H1 (cell line): Measurements from ENCODE around the gene NXPH2. TPM values are rescaled to one million over a fixed set of nuclear protein-coding genes. Genes with fewer than 3 reads are reported as not detected.

ENCODE experiments used
- CTCF ChIA-PET: fragments of 300-600 bp; sonication (Branson Sonifier 250); formaldehyde crosslinking; loops from one replicate; lab custom pipeline; 2021; ENCODE audit not compliant: partially characterized antibody; lab: Charles Lee
- POLR2A ChIA-PET: fragments of 300-600 bp; sonication (Branson Sonifier 250); formaldehyde crosslinking; loops from one replicate; lab custom pipeline; 2021; ENCODE audit warnings: inconsistent platforms; ENCODE audit not compliant: partially characterized antibody; lab: Charles Lee
- DNase-seq, 2 experiments: peaks; one replicate each; pipeline versions ENCODE4 v3.0.0 to v3.0.0-alpha.2; 2010 to 2022; ENCODE audit warnings: low spot score in 2 of 2, low read depth in 1 of 2, mixed read lengths in 1 of 2
- FAIRE-seq: peaks from 2 replicates; lab custom pipeline; 2011; peaks lifted over from hg19 to GRCh38; lab: Jason Lieb, UNC
- H2AFZ ChIP-seq: 2 replicates; pipeline ENCODE4 v1.8.1; 2012; ENCODE audit warnings: low read length, inconsistent platforms
- H2AK5ac ChIP-seq: 2 replicates; pipeline ENCODE4 v1.6.1; 2013; ENCODE audit warnings: low read depth, low read length
- H2BK120ac ChIP-seq: replicated peaks from 2 replicates; pipeline ENCODE3; 2013; ENCODE audit warnings: low read depth, low read length, inconsistent platforms
- H2BK12ac ChIP-seq: 2 replicates; pipeline ENCODE4 v1.6.1; 2013; ENCODE audit warnings: low read depth, low read length
- H2BK15ac ChIP-seq: 2 replicates; pipeline ENCODE4 v1.6.1; 2013; ENCODE audit warnings: low read length
- H2BK20ac ChIP-seq: 2 replicates; pipeline ENCODE4 v1.6.1; 2013; ENCODE audit warnings: low read length
- H2BK5ac ChIP-seq: 2 replicates; pipeline ENCODE4 v1.6.1; 2013; ENCODE audit warnings: low read depth, low read length
- H3K14ac ChIP-seq: 2 replicates; pipeline ENCODE4 v1.6.1; 2013; ENCODE audit warnings: inconsistent platforms; ENCODE audit not compliant: insufficient read length
- H3K18ac ChIP-seq: 2 replicates; pipeline ENCODE4 v1.6.1; 2013; ENCODE audit warnings: low read length; ENCODE audit errors: extremely low read depth
- H3K23ac ChIP-seq: 2 replicates; pipeline ENCODE4 v1.6.1; 2013; ENCODE audit warnings: inconsistent platforms; ENCODE audit not compliant: insufficient read length
- H3K23me2 ChIP-seq: 2 replicates; pipeline ENCODE4 v1.6.1; 2013; ENCODE audit warnings: low read depth, low read length
- H3K27ac ChIP-seq: 2 replicates; pipeline ENCODE4 v1.6.1; 2011; ENCODE audit warnings: low read depth, low read length, inconsistent platforms
- H3K27me3 ChIP-seq, 4 experiments: replicated peaks in 1 of 4; 1 replicate in 1 of 4; 2 replicates in 3 of 4; pipeline versions ENCODE4 v1.6.1 to v1.8.1; 2011 to 2013; ENCODE audit warnings: low read length in 3 of 4, mild to moderate bottlenecking in 3 of 4, inconsistent platforms in 2 of 4, mixed read lengths in 2 of 4, moderate library complexity in 1 of 4; ENCODE audit not compliant: control insufficient read depth in 3 of 4, insufficient read depth in 3 of 4; ENCODE audit errors: extremely low read depth in 1 of 4
- H3K36me3 ChIP-seq, 4 experiments: 2 replicates each; pipeline versions ENCODE4 v1.6.1 to v1.8.1; 2011 to 2013; ENCODE audit warnings: mild to moderate bottlenecking in 4 of 4, low read length in 3 of 4, moderate library complexity in 2 of 4, control low read depth in 1 of 4, inconsistent platforms in 1 of 4; ENCODE audit not compliant: insufficient read depth in 4 of 4, control insufficient read depth in 2 of 4
- H3K4ac ChIP-seq: replicated peaks from 2 replicates; pipeline ENCODE3; 2013; ENCODE audit warnings: low read length, low read depth, mixed read lengths, inconsistent platforms; ENCODE audit not compliant: insufficient read length
- H3K4me1 ChIP-seq, 4 experiments: replicated peaks in 1 of 4; 1 replicate in 1 of 4; 2 replicates in 3 of 4; pipeline versions ENCODE4 v1.6.1 to v1.8.1; 2011 to 2013; ENCODE audit warnings: low read length in 3 of 4, inconsistent platforms in 2 of 4, mixed read lengths in 1 of 4; ENCODE audit not compliant: insufficient read depth in 4 of 4, control insufficient read depth in 3 of 4
- H3K4me2 ChIP-seq, 2 experiments: 2 replicates each; pipeline versions ENCODE4 v1.6.1 to v1.8.1; 2011 to 2013; ENCODE audit warnings: low read depth in 2 of 2, low read length in 2 of 2, control low read depth in 1 of 2, inconsistent platforms in 1 of 2, mild to moderate bottlenecking in 1 of 2; ENCODE audit not compliant: insufficient read depth in 1 of 2
- H3K4me3 ChIP-seq, 4 experiments: fragments of 200-600, 300-600 bp in 1 of 4; sonication (generic), shearing (Covaris generic), sonication (Bioruptor Twin) in 1 of 4; 2 replicates each; pipeline versions ENCODE4 v1.5.1 to v1.8.1; 2011 to 2016; ENCODE audit warnings: low read length in 4 of 4, low read depth in 3 of 4, control low read depth in 2 of 4, inconsistent platforms in 2 of 4, mild to moderate bottlenecking in 2 of 4, mixed read lengths in 1 of 4, moderate library complexity in 1 of 4; ENCODE audit not compliant: insufficient read depth in 2 of 4; ENCODE audit errors: extremely low read depth in 1 of 4
- H3K56ac ChIP-seq: replicated peaks from 2 replicates; pipeline ENCODE3; 2013; ENCODE audit warnings: low read depth, mild to moderate bottlenecking, mixed read lengths, low read length, inconsistent platforms; ENCODE audit not compliant: insufficient read length
- H3K79me1 ChIP-seq: 2 replicates; pipeline ENCODE4 v1.6.1; 2013; ENCODE audit warnings: low read depth, low read length, control low read depth
- H3K79me2 ChIP-seq, 2 experiments: 2 replicates each; pipeline versions ENCODE4 v1.6.1 to v1.8.1; 2012 to 2013; ENCODE audit warnings: low read length in 2 of 2, mild to moderate bottlenecking in 2 of 2, inconsistent platforms in 1 of 2; ENCODE audit not compliant: insufficient read depth in 2 of 2, control insufficient read depth in 1 of 2
- H3K9ac ChIP-seq, 4 experiments: replicated peaks in 1 of 4; 1 replicate in 1 of 4; 2 replicates in 3 of 4; pipeline versions ENCODE4 v1.6.1 to v1.8.1; 2011 to 2013; ENCODE audit warnings: low read depth in 3 of 4, low read length in 3 of 4, control low read depth in 2 of 4, mild to moderate bottlenecking in 2 of 4, moderate library complexity in 2 of 4, inconsistent platforms in 1 of 4; ENCODE audit errors: extremely low read depth in 1 of 4
- H3K9me3 ChIP-seq, 2 experiments: 2 replicates each; pipeline versions ENCODE4 v1.6.1 to v1.8.1; 2012 to 2013; ENCODE audit warnings: mild to moderate bottlenecking in 2 of 2, moderate library complexity in 2 of 2, control low read depth in 1 of 2, inconsistent platforms in 1 of 2, low read depth in 1 of 2, low read length in 1 of 2, mixed read lengths in 1 of 2; ENCODE audit not compliant: insufficient read depth in 2 of 2
- H4K20me1 ChIP-seq, 2 experiments: replicated peaks in 1 of 2; 2 replicates each; pipeline versions ENCODE3 to v1.8.1; 2011 to 2013; ENCODE audit warnings: inconsistent platforms in 2 of 2, low read length in 2 of 2, mild to moderate bottlenecking in 1 of 2; ENCODE audit not compliant: insufficient read depth in 2 of 2, control insufficient read depth in 1 of 2
- H4K5ac ChIP-seq: 2 replicates; pipeline ENCODE4 v1.6.1; 2013; ENCODE audit warnings: low read length, low read depth, mixed read lengths, inconsistent platforms; ENCODE audit not compliant: insufficient read length
- H4K8ac ChIP-seq: 2 replicates; pipeline ENCODE4 v1.8.0; 2013; ENCODE audit warnings: mild to moderate bottlenecking, moderate library complexity, low read length, inconsistent platforms; ENCODE audit not compliant: insufficient read depth; ENCODE audit errors: extremely low read depth
- H4K91ac ChIP-seq: replicated peaks from 2 replicates; pipeline ENCODE3; 2013; ENCODE audit warnings: low read length, mixed read lengths, inconsistent platforms; ENCODE audit not compliant: insufficient read length
- EZH2 ChIP-seq: fragments of 200-600 bp; sonication (generic); IDR thresholded peaks from 2 replicates; pipeline ENCODE4 v1.7.1; 2012; ENCODE audit warnings: low read depth, mild to moderate bottlenecking, moderate library complexity, low read length, inconsistent platforms; ENCODE audit not compliant: severe bottlenecking
- PHF8 ChIP-seq: fragments of 200-600 bp; sonication (generic); conservative IDR thresholded peaks from 2 replicates; pipeline ENCODE4 v1.7.1; 2012; ENCODE audit warnings: low read depth, mild to moderate bottlenecking, inconsistent platforms, low read length, moderate library complexity
- TAF7 ChIP-seq: optimal IDR thresholded peaks from 2 replicates; pipeline ENCODE3; 2011; ENCODE audit warnings: low read depth, mild to moderate bottlenecking, inconsistent platforms, low read length, moderate library complexity, borderline replicate concordance
- WGBS, 2 experiments: shearing (Covaris generic) in 1 of 2; methylation state at CpG; one replicate each; pipeline versions ENCODE4 v1.1.6 to v1.1.7; 2013 to 2015; ENCODE audit warnings: low lambda C conversion rate in 2 of 2, mixed read lengths in 2 of 2, inconsistent platforms in 1 of 2, low coverage in 1 of 2, missing lambda C conversion rate in 1 of 2; ENCODE audit not compliant: insufficient replicate concordance in 2 of 2, insufficient coverage in 1 of 2, insufficient read length in 1 of 2; ENCODE audit errors: extremely low coverage in 1 of 2, missing lambda C conversion rate in 1 of 2; 5-methylcytosine and 5-hydroxymethylcytosine counted together
- polyA plus RNA-seq, 7 experiments: library from polyadenylated mRNA; depleted of rRNA in 3 of 7; stranded (reverse) in 5 of 7; unstranded in 2 of 7; fragments of >200 nt in 5 of 7; fragments of 200-250 nt in 2 of 7; gene quantifications; 1 replicate in 5 of 7; 2 replicates in 1 of 7; 4 replicates in 1 of 7; pipeline versions ENCODE4 v1.2.1 to v1.2.3, GENCODE V29; 2011 to 2013; ENCODE audit warnings: missing spikeins in 2 of 7, mixed read lengths in 2 of 7
- total RNA-seq: library from RNA; stranded (reverse); fragmentation: NEBNext Ultra II Directional; extraction: Animal tissue kit (Norgen Biotek cat#: 25700); gene quantifications from 2 replicates; pipeline ENCODE4 v1.2.1, GENCODE V29; 2021

The NXPH2 gene
- total and polyA plus RNA-seq, 2 of the 8 experiments (the other 6 are each of a cell fraction or from before 2014, with no cell fraction given): 1.9 to 6.9 TPM

- H3K4me3 ChIP-seq: no peak overlapping the region
- H4K91ac ChIP-seq: no peak overlapping the region
- no peak overlapping the region for H2BK12ac ChIP-seq
- no peak for TF ChIP-seq PHF8
- TF ChIP-seq TAF7: no peak
- TF ChIP-seq EZH2: no peak
- no peaks in the 10 kb centered on the region for H3K23me2 ChIP-seq
- H3K4me1 ChIP-seq: peaks cover 0 to 14% (median 8%) of the 10 kb centered on the region in 4 experiments; a peak in 3 of 7 replicates
- H3K4ac ChIP-seq: no peak overlapping the region
- no peak overlapping the region for H2AK5ac ChIP-seq
- H3K4me2 ChIP-seq: no peak overlapping the region
- no peaks in the 10 kb centered on the region for H3K79me2 ChIP-seq
- no peak overlapping the region for H2BK15ac ChIP-seq
- H3K79me1 ChIP-seq: no peaks in the 10 kb centered on the region
- no peak overlapping the region for H3K9ac ChIP-seq
- no peak overlapping the region for H4K8ac ChIP-seq
- H4K5ac ChIP-seq: no peak overlapping the region
- no peak overlapping the region for H2BK5ac ChIP-seq
- ChIA-PET CTCF (interaction anchor here (0.5 to 0.9 kb wide), 3 partner anchors 30 to 682 kb away, joined by 3 to 4 read pairs (median 3); no protein-coding TSS in a partner anchor), POLR2A (no interaction called here)
- no peak overlapping the region for H2AFZ ChIP-seq
- WGBS, 2 experiments: 90% methylated on average over 5 of the region's 5 CpGs; no CpG with 5 or more reads in 1 of the 2 experiments
- H2BK120ac ChIP-seq: no peak overlapping the region
- no peak overlapping the region for H3K23ac ChIP-seq
- no peaks in the 10 kb centered on the region for H3K9me3 ChIP-seq
- no peak overlapping the region for H2BK20ac ChIP-seq
- no peaks in the 10 kb centered on the region for H4K20me1 ChIP-seq
- H3K27me3 ChIP-seq: no peaks in the 10 kb centered on the region
- FAIRE-seq (no peak), DNase-seq (no peak)
- no peak overlapping the region for H3K18ac ChIP-seq
- no peak overlapping the region for H3K14ac ChIP-seq
- H3K56ac ChIP-seq: no peak overlapping the region
- H3K36me3 ChIP-seq: no peaks in the 10 kb centered on the region
- H3K27ac ChIP-seq: no peak overlapping the region
Observed at GRCh38 chr2:138652378-138652777, 127.8 kb downstream of the NXPH2 start.
